OCI-LY3 (cell line): Measurements from ENCODE around the gene EPS8.

Experiments used
- H2AFZ ChIP-seq: fragments of 200-600, 300-600 bp; shearing (Covaris generic); 2 replicates; pipeline ENCODE4 v1.6.0; 2014; ENCODE audit warnings: antibody characterized with exemption, low read depth, low read length
- H3K27ac ChIP-seq: fragments of 200-600, 300-600 bp; sonication (generic); 2 replicates; pipeline ENCODE4 v1.5.1; 2014; ENCODE audit warnings: mild to moderate bottlenecking, low read length, moderate library complexity, mixed read lengths
- H3K27me3 ChIP-seq: fragments of 200-600, 300-600 bp; sonication (generic); 2 replicates; pipeline ENCODE4 v1.6.1; 2014; ENCODE audit warnings: low read depth, low read length, mixed read lengths
- H3K36me3 ChIP-seq: fragments of 200-600, 300-600 bp; sonication (generic); replicated peaks from 2 replicates; pipeline ENCODE3; 2014; ENCODE audit warnings: low read depth, low read length, mixed read lengths
- H3K4me1 ChIP-seq: fragments of 300-600, 200-600 bp; sonication (generic); 2 replicates; pipeline ENCODE4 v1.6.1; 2014; ENCODE audit warnings: low read length, mixed read lengths
- H3K4me2 ChIP-seq: fragments of 200-600, 300-600 bp; sonication (generic); 2 replicates; pipeline ENCODE4 v1.6.1; 2014; ENCODE audit warnings: low read length, mixed read lengths
- H3K4me3 ChIP-seq: fragments of 300-600, 200-600 bp; sonication (generic); 2 replicates; pipeline ENCODE4 v1.5.1; 2014; ENCODE audit warnings: antibody characterized with exemption, mild to moderate bottlenecking, low read length, moderate library complexity
- H3K79me2 ChIP-seq: fragments of 300-600, 200-600 bp; shearing (Covaris generic); 2 replicates; pipeline ENCODE4 v1.6.1; 2014; ENCODE audit warnings: mild to moderate bottlenecking, low read length, mixed read lengths
- H3K9ac ChIP-seq: fragments of 300-600, 200-600 bp; shearing (Covaris generic); 2 replicates; pipeline ENCODE4 v1.6.0; 2014; ENCODE audit warnings: mild to moderate bottlenecking, low read length, moderate library complexity
- H3K9me3 ChIP-seq: fragments of 200-600, 300-600 bp; shearing (Covaris generic); 2 replicates; pipeline ENCODE4 v1.6.1; 2014; ENCODE audit warnings: low read length, mixed read lengths; ENCODE audit not compliant: insufficient read depth
- H4K20me1 ChIP-seq: fragments of 200-600, 300-600 bp; sonication (generic); 2 replicates; pipeline ENCODE4 v1.6.1; 2016; ENCODE audit warnings: low read length, mixed read lengths; ENCODE audit not compliant: insufficient read depth
- EZH2phosphoT487 ChIP-seq: fragments of 200-600 bp; shearing (Covaris generic); IDR thresholded peaks from 2 replicates; pipeline ENCODE4 v1.6.1; 2018; ENCODE audit warnings: antibody characterized with exemption, mixed run types, low read depth
- TF ChIP-seq, protein P1 (sequence below): fragments of 200-600, 300-600 bp; sonication (generic); IDR thresholded peaks from 2 replicates; pipeline ENCODE4 v1.5.1; 2014; ENCODE audit warnings: antibody characterized with exemption, low read length, low read depth

Gene EPS8

DNA sequence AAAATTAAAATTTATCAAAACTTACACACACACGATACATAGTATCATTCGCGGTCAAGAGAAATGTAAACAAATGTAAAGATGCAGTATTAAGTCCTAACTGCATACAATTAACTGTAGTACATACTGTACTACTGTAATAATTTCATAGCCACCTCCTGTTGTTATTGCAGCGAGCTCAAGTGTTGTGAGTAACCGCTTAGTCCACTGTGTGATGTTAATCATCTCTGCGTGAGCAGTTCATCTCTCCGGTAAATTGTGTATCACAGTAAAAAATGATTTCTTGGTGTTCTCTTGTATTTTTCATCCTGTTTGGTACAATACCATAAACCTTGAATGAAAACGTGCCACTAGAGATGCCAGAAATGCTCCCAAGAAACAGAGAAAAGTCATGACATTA is 6.5 kb downstream of the EPS8 start:
- H3K4me3 ChIP-seq, result no peak overlapping the region
- H3K79me2 ChIP-seq, result no peaks in the 10 kb centered on the region
- no peak overlapping the region for H3K4me2 ChIP-seq
- TF ChIP-seq, protein P1, sequence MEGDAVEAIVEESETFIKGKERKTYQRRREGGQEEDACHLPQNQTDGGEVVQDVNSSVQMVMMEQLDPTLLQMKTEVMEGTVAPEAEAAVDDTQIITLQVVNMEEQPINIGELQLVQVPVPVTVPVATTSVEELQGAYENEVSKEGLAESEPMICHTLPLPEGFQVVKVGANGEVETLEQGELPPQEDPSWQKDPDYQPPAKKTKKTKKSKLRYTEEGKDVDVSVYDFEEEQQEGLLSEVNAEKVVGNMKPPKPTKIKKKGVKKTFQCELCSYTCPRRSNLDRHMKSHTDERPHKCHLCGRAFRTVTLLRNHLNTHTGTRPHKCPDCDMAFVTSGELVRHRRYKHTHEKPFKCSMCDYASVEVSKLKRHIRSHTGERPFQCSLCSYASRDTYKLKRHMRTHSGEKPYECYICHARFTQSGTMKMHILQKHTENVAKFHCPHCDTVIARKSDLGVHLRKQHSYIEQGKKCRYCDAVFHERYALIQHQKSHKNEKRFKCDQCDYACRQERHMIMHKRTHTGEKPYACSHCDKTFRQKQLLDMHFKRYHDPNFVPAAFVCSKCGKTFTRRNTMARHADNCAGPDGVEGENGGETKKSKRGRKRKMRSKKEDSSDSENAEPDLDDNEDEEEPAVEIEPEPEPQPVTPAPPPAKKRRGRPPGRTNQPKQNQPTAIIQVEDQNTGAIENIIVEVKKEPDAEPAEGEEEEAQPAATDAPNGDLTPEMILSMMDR, result no peak
- TF ChIP-seq EZH2phosphoT487, result no peak
- no peak overlapping the region for H3K27ac ChIP-seq
- H4K20me1 ChIP-seq, result no peaks in the 10 kb centered on the region
- no peaks in the 10 kb centered on the region for H3K36me3 ChIP-seq
- no peaks in the 10 kb centered on the region for H3K4me1 ChIP-seq
- peaks cover 17% of the 10 kb centered on the region for H3K27me3 ChIP-seq
- H2AFZ ChIP-seq, result no peak overlapping the region
- no peak overlapping the region for H3K9ac ChIP-seq
- no peaks in the 10 kb centered on the region for H3K9me3 ChIP-seq

DNA sequence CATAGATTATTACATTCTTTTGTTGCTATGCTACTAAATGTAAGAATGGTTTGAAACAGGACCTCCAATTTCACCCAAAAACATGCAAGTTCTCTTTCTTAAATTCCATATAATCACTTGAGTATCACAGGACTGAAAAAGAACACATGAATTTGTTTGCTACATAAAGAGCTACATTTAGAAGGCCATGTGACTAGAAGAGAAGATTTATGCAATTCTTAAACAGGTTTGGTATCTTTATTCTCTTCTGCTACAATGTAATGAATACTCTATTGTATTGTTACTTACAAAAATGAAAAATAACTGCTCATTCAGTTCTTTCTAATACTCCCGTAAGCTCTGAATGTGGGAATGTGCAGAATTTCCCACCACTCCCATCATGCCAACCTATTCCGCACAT is 9.3 kb downstream of the EPS8 start:
- H3K9ac ChIP-seq, result no peak overlapping the region
- no peak for TF ChIP-seq EZH2phosphoT487
- TF ChIP-seq, protein P1, result no peak
- no peaks in the 10 kb centered on the region for H3K79me2 ChIP-seq
- no peak overlapping the region for H2AFZ ChIP-seq
- H3K27ac ChIP-seq, result no peak overlapping the region
- H4K20me1 ChIP-seq, result no peaks in the 10 kb centered on the region
- no peaks in the 10 kb centered on the region for H3K4me1 ChIP-seq
- no peaks in the 10 kb centered on the region for H3K36me3 ChIP-seq
- H3K9me3 ChIP-seq, result no peaks in the 10 kb centered on the region
- H3K4me2 ChIP-seq, result no peak overlapping the region
- peaks cover 6% of the 10 kb centered on the region; the same call in 1 of the 2 replicates for H3K27me3 ChIP-seq
- H3K4me3 ChIP-seq, result no peak overlapping the region

DNA sequence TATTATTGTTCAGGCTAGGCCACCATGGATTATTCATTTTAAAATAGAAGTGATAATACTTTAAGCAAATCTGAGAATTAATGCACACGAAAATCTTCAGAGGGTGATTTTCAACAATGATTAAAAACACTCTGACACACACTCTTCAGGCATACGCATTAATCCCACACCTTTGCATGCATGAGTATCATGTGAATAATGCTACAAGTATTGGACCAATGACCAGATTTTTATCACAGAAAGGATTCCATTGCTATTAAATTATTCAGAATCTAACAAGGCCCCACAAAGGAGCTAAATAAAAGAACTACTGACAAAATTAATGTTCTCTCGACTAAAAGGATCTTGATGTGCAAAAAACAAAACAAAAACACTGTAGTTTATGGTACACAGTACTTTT is 11.1 kb downstream of the EPS8 start:
- H3K9me3 ChIP-seq, result no peaks in the 10 kb centered on the region
- H2AFZ ChIP-seq, result no peak overlapping the region
- no peak overlapping the region for H3K27ac ChIP-seq
- no peak overlapping the region for H3K4me2 ChIP-seq
- H3K4me3 ChIP-seq, result no peak overlapping the region
- H3K79me2 ChIP-seq, result no peaks in the 10 kb centered on the region
- no peaks in the 10 kb centered on the region for H3K27me3 ChIP-seq
- H3K9ac ChIP-seq, result no peak overlapping the region
- no peaks in the 10 kb centered on the region for H3K36me3 ChIP-seq
- H3K4me1 ChIP-seq, result no peaks in the 10 kb centered on the region
- H4K20me1 ChIP-seq, result no peaks in the 10 kb centered on the region
- TF ChIP-seq, protein P1, result no peak
- no peak for TF ChIP-seq EZH2phosphoT487

DNA sequence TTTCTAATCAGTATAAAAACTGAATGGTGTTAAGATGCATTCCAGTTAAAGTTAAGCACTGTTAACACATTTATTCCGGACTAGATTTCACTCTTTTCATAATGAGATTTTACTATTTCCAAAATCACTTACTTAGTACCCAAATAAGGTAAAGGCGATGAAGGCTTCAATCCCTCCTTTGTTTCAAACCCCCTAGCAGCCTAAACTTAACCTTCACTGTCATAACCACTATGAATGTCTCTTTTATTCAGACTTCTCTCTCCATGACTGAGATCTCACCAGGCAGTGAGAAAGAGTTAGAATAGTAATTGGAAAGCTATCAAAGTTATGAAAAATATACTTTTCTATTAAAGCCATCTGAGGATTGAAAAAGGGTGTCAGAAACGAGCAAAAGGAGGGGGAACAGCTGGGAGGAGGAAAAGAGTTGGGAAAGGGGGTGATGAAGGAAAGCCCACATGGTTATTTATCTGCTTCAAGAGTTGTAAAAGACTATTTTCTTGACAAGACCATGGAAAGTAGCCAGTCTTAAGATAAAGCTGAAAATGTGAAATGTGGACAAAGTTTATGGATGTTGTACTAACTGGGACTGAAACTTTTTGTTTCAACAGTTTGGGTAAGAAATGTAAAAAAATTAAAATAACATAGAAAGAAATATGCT is 11.7 kb downstream of the EPS8 start:
- H3K4me3 ChIP-seq, result no peak overlapping the region
- H3K9me3 ChIP-seq, result no peaks in the 10 kb centered on the region
- no peak overlapping the region for H3K9ac ChIP-seq
- H3K79me2 ChIP-seq, result no peaks in the 10 kb centered on the region
- no peak overlapping the region for H3K27ac ChIP-seq
- no peaks in the 10 kb centered on the region for H3K36me3 ChIP-seq
- H3K27me3 ChIP-seq, result no peaks in the 10 kb centered on the region
- H3K4me1 ChIP-seq, result no peaks in the 10 kb centered on the region
- H4K20me1 ChIP-seq, result no peaks in the 10 kb centered on the region
- H2AFZ ChIP-seq, result no peak overlapping the region
- H3K4me2 ChIP-seq, result no peak overlapping the region
- no peak for TF ChIP-seq EZH2phosphoT487
- TF ChIP-seq, protein P1, result no peak
